HG03432 (cell line): ENCODE results near the gene CENPX.

Source experiments
- ATAC-seq: cut with Tn5 transposase; IDR thresholded peaks from one replicate; pipeline ENCODE4 v1.9.1; 2021; ENCODE audit warnings: mild to moderate bottlenecking, moderate library complexity; ENCODE audit not compliant: unreplicated experiment

CENPX gene

DNA sequence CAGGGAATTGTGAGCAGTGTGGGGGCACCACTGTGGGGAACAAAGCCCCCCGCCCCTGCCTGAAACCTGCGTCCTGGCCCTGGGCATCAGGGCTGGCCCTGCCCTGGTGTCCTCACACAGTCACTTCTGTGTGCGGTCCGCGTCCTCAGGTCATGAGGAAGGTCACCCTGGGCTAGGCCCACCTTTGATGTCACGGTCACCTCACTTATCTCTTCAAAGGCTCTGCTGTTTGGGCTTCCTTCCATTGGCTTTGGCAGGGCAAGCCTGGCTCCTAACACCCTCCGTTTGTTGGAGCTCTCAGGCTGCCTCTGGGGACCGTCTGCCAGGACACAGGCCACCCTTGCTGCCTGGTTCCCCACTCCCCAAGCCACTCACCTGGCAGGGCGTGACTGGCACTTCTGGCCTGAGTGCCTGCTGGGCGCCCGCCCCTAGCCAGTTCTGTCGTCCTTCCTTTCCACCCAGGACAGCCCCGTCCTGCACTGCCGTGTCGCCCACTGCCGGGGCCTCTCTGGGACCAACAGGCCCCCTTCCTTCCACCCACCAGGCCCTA, 8.8 kb downstream of the CENPX start:
- no peak for ATAC-seq

DNA sequence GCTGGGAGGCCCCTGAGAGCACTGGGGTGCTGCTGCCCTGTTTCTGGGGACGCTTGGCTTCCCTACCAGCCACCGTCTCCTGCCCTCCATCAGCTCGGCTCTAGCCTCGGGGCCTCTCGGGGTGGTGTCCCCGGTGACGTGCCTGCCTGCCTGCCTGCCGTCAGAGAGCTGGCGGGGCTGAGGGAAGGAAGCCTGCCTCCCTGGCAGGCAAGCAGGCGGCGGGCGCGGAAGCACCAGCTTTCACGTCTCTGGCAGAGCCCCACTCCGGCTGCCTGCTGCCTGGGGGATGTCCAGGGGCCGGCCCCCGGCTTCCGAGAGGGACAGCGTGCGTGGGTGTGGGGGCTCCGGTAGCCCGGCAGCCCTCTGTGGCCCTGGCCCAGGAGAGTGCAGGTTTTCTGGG, 9.3 kb downstream of the CENPX start:
- ATAC-seq: no peak

DNA sequence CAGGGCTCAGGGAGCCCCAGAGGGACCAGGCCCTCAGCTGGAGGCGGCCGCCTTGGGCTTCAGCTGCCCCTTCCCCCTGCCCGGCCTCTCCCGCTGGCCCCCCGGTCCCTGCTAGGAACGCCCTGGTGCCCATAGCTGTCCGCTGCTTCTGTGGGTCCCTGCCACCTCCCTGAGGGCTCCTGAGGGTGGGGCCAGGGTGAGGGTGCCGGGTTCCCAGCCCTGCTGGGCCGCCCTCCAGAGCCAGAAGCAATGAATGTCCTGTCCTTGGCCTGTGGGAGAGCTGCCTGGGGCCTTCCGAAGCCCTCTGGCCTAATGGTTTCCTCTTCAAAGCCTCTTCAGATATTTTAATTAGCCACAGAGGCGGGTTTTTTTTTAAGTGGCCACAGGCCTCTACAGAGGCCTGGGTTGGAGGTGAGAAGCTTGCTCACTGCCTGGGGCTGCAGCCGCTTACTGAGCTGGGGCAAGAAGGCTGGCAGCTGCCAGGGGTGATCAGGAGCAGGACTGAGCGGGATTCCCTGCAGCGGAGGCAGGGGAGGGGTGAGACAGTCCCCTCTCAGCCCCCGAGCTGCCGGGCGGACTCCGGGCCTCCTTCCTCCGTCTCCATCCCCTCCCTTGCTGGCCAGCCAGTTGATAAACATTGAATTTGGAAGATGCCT, 9.9 kb downstream of the CENPX start:
- ATAC-seq: no peak

DNA sequence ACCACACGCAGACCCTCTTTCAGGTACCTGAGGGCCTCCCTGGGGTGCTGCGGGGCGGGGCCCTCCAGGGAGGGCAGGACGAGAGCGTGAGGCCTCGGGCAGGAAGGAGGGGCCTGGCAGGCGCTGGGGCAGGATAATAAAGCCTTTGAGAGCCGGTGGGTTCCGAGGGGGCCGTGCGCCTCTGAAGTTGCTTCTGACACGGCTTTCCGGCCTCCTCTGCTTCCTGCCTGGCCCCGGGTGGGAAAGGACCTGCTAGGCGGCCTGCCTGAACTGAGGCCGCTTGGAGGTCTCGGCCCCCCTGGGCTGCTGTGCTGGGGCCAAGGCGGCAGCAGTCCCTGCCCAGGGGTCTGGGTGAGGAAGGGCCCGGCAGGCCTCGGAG, 10.4 kb downstream of the CENPX start:
- ATAC-seq: no peak

DNA sequence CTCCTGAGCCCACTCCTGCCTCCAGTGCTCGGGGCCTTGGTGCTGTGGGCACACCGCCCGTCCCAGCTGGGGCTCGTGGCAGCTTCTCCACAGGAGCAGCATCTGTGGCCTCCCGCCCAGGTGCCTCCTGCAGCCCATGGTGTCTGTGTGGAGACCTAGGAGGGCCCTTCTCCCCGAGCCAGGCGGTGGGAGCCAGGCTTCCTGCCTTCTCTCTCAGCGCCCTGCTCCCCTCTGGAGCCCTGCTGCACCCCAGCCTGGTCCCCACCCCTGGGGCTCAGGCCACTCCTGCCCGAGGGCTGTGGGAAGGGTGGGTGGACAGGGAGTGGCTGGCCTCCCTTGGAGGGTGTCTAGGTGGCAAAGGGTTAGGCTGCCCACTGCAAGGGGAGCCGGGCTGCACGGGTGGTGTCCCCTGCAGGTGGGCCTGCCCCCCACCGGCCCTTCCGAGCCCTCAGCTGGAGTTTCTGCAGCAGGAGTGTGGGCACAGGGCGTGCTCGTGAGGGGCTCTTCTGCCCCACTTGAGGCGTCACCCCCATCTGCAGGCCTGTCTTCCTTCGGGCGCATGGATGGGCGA, 11.0 kb downstream of the CENPX start:
- ATAC-seq: no peak

DNA sequence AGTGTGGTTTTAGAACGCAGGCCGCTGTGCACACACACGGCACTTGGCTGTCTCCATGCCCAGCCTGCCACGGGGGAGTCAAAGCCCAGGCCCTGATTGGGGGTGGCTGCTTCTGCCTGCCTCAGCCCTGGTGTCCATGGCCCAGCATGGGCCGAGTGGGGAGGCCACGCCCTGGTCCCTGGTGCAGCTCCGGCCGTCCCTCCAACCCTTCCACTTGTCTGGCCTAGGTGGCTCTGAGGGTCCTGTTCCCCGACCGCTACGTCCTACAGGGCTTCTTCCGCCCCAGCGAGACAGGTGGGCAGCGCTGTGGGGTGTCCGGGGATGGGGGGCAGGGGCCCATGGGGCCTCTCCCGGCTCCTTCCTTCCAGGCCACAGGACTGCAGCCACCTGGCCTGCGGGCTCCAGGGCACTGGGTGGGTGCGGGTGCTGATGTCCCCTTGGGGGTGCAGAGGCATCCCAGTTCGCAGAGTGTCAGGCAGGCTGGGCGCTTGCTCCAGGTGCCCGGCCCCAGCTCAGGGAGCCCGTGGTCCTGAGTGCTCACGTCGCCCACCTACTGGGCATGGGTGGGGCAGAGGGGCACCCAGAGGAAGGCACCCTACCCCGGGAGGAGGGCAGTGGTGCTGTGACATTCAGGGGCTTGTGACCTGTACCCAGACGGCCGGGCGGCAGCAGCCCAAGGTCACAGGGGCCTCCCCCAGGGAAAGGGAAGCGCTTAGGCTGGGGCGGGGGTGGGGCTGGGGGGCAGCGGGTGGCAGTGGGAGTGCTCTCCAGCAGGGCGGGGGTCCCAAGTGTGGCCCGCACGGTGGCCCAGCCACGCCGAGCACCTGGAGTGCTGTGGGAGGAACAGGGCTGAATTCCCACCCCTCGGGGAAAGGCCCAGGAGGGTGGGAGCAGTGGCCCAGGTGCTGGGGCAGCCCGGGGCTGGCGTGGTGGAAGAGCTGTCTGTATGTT, 11.8 kb downstream of the CENPX start:
- no peak for ATAC-seq

DNA sequence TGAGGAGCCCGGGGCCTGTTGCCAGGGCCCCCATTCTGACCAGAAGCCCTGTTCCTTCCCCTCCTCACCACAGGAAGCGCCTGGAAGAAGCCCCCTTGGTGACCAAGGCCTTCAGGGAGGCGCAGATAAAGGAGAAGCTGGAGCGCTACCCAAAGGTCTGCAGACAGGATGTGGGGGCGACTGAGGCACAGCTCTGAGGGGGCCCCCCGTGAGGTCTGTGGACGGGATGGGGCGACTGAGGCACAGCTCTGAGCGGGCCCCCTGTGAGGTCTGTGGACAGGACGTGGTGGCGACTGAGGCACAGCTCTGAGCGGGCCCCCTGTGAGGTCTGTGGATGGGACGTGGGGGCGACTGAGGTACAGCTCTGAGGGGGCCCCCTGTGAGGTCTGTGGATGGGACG, 13.3 kb downstream of the CENPX start:
- no peak for ATAC-seq

DNA sequence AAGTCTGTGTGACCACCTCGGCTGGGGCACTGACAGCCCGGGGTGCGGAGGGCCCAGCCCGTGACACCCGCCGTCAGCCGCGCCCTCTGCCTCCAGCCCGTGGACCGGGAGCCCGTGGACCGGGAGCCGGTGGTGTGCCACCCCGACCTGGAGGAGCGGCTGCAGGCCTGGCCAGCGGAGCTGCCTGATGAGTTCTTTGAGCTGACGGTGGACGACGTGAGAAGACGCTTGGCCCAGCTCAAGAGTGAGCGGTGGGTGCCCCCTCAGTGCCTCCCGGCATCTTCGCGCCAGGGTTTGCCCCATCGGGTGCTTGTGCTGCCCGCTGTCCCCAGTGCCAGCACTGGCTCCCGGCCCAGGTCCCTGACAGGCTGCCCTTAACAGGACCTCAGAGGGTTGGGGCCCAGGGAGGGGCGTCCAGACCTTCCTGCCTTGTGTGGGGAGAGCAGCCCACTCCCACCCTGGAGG, 13.7 kb downstream of the CENPX start:
- ATAC-seq: no peak

DNA sequence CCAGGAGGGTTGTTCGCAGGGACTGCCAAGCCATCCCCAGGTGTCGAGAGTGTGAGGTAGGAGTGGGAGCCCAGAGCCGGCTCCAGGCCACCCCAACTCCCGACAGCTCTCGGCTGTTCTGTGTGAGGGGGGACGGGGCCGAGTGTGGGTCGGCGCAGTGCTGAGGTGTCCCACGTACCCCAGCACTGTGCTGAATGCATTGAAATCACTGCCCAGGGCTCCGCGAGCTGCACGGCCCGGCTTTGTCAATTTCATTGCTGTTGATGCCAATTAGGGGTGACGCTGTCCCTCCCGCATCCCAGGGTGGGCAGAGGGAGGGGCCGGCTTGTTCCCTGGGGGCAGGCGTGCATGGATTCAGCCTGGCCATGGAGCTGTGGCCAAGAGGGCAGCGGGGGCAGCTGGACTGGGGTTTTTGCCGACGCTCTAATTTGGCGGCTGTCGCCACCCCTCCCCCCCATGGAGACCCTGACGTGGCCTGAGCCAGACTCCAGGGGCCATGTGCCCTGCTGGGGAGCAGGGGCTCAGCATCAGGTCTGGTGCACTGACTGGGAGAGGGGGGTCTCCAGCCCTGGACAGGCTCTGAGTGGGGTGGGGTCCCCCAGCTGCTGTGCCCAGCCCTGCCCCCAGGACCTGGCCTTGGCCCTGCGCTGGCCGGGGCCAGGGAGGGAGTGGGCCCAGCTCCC, 14.3 kb downstream of the CENPX start:
- no peak for ATAC-seq

DNA sequence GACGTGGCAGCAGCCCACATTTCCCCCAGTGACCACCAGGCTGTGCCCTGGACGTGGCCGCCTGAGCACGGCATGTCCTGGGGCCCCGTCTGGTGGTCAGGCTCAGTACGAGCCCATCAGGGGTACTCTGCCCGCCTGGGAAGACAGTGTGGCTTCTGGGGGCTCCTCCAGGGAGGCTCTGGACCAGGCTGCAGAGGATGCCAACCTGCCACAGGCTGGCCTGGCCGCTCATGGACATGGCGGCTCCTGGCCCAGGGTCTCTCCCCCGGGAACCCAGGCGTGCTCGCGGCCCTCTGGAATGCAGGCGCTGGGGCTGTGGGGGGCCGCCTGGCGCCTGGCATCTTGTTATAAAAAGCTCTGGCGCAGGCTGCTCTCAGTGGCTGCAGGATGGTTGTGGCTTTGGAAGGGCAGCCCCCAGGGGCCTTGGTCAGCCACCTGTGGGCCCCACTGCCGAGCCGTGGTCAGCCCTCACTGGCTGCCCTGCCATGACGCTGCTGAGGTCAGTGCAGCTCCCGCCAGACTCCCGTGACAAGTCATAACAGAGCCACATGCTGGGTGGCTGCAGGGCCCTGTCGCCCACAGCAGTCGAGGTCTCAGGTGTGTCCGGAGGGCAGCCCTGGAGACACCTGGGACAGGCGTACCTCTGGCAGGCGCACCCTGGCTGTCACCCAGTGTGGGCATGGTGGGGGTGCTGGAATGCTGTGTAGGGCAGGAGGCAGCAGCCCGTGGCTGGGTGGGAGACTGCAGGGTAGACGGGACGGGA, 15.0 kb downstream of the CENPX start:
- ATAC-seq: no peak

DNA sequence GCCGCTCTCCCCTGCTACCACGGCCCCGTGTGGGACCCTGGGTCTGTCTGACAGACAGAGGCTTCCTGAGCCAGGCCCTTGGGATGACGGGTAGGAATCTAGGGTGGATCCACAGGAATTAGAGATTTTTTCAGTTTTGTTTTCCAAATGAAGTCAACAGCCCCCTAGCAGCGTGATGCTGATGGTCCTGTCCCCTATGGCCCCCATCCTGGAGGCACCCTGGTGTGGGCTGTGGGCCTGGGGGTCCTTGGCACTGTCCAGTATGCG, 15.5 kb downstream of the CENPX start:
- no peak for ATAC-seq

DNA sequence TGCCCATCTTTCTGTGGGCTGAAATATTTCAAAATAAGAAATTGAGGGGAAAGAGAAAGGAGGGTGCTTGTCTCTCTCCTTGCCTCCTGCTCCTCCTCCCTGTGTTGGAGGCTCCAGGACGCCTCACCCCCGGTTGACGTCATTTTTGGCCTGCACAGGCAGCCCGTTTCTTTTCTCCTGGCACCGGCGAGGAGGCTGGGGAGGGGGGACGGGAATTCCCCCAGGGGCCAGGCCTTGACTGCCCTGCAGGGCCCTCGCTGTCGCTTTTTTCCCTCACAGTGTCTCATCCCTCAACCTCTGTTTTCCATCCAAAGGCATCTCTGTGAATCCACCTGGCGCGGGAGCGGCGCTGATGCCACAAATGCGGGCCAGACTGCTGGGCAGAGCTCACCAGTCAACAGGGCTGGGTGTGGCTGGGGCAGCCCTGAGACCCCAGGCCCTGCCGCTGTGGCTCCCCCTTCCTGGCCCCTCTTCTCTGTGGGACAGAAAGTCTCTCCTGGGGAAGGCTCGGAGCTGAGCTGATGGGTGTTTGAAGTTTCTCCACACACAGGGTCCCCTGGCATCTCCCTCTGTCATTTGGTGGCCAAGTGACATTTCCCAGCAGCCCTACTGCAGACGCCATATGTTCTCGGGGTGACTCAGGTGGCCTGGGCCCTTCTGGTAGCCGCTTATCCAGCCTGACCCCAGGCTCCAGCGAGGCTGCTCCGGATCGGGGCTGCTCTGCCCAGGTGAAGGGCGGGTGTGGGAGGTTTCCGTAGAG, 16.0 kb downstream of the CENPX start:
- ATAC-seq: no peak

DNA sequence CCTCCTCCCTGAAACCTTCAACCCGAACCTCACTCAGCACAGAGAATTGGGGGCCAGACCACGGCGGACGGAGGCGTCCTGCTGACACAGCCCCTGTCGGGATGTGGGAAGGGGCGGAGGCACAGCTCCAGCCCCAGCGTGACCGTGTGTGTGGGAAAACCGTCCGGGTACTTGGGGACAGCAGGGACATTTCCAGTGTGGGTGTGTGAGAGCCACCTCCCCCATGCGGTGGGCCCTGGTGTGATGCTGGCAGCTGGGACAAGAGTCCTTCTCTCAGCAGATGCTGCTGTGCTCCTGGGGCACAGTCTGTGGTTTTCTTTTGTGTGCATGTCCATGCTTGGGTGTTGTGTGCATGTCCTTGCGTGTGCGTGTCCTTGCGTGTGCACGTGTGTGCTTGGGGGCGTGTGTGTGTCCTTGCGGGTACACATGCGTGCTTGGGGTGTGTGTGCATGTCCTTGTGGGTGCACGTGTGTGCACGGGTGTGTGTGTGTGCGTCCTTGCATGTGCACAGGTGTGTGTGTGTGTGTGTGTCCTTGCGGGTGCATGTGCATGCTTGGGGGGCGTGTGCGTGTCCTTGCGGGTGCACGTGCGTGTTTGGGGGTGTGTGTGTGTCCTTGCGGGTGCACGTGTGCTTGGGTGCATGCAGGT, 16.9 kb downstream of the CENPX start:
- ATAC-seq: no peak

DNA sequence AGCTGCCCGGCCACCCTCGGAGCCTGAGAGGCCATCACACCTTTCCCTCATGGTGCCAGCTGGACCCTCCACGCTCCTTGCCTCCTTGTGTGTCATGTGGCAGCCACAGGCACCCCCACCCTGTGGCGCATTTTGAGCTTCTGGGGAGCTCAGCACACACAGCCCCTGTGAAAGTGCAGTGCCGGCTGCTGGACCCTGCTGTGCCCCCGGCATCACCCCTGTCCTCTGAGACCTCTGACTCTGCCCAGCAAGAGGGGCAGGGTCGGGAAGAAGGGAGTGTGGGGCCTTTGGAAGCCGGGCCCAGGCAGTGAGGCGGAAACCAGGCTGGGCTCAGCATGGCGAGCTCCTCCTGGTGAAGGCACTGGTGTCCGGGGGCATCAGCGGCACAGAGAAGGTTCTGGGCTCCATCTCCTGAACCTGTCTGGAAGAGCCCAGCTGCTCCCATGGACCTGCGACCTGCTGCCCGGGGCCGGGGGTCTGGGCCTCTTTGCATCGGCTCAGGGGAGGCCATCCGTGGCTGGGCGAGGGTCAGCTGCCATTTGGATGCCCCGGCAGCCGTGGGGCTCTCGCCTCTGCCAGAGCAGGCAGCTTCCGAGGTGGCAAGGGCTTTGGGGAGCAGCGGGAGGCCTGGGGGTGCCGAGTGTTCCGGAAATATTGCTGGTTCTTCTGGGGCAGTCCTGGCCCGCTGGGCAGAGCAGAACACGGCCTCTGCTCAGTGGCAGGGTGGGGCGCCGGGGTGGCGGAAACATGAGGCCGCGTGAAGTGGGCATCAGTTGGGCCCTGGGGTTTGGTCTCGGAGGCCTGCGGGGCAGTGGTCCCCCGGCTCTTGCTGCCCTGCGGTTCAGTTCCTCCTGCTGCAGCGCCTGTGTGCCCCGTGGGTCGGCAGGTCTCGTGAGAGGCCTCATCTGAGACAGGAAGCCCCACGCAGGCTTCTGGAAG, 17.9 kb downstream of the CENPX start:
- no peak for ATAC-seq

DNA sequence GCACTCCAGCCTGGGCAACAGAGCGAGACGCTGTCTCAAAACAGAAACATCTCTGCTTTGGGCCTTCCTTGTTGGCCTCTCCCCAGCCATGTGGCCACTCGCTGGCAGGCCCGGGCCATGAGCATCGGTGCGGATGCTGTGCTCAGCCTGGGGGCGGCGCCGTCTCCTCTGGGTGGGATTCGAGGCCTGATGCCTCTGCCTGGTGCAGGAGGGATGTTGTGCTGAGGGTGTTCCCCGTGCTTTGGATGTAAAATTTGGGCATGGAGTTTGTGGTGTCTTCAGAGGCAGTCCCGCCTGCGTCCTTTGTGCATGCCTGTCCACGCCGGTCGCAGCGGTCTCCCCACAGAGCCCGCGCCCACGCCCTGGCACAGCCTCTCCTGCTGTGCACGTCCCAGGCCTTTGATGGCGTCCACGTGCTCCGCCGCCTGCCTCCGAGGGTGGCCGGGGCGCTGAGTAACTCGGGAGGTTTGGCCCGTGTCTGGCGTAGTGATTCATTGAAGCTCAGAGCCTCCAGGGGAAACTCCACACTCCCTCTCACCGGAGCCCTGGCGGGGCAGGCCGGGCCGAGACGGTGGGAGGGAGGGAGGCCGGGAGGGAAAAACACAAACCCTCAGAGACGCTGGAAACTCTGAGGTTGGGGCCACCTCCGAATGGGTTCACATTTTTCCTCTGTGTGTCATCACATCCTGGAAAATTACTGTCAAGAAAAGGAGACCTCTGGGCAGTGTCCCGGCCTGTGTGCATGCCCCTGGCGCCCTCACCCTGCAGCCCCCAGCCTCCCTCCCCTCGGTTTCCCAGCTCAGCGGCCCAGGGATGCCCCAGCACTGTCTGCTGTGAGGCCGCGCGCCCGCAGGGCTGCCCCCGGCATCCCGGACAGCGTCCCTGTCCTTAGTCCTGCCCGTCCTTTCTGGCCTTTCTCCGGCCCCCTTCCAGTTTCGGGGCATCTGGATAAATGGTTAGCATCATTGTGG, 19.0 kb downstream of the CENPX start:
- no peak for ATAC-seq

DNA sequence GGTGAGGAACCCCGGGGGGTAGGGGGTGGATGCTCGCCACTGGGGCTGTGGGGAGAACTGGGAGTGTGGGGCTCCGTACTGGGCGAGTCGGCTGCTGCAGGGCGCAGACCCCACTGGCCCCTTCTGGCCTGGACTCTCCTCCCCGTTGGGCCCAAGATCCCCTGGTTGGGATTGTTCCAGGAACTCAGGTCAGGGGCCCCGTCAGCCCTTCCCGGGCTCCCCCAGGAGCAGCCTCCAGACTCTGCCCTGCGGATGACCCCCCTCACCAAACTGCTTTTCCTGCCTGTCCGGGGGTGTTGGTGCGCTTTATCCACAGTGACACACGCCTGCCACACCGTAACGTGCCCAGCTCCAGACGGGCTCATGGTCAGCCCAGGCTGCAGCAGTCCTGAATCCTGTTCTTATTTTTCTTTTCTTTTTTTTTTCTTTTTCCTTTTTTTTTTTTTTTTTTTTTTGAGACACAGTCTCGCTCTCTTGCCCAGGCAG, 21.1 kb downstream of the CENPX start:
- no peak for ATAC-seq
